NB4 (cell line): ENCODE measurements around the gene PRR5L.

Experiments used
- DNase-seq: peaks from one replicate; pipeline ENCODE4 v3.0.0; 2010; ENCODE audit warnings: low read depth
- H3K4me3 ChIP-seq: one replicate; pipeline ENCODE4 v1.5.1; 2011; ENCODE audit warnings: mild to moderate bottlenecking, low read depth, low read length, moderate library complexity
- CTCF ChIP-seq: IDR thresholded peaks from one replicate; pipeline ENCODE4 v1.5.1; 2012; ENCODE audit warnings: low read depth, low read length
- MAX ChIP-seq: IDR thresholded peaks from 2 replicates; pipeline ENCODE4 v1.6.1; 2011; ENCODE audit warnings: low read depth, low read length
- MYC ChIP-seq: IDR thresholded peaks from 2 replicates; pipeline ENCODE4 v1.6.1; 2011; ENCODE audit warnings: low read depth, low read length
- POLR2A ChIP-seq: IDR thresholded peaks from 2 replicates; pipeline ENCODE4 v1.6.1; 2011; ENCODE audit warnings: mild to moderate bottlenecking; ENCODE audit not compliant: insufficient read length; ENCODE audit errors: extremely low read depth

Gene PRR5L

GRCh38 chr11:36493332-36493731 lies 197.2 kb downstream of the PRR5L start:
- no peak for DNase-seq

DNA sequence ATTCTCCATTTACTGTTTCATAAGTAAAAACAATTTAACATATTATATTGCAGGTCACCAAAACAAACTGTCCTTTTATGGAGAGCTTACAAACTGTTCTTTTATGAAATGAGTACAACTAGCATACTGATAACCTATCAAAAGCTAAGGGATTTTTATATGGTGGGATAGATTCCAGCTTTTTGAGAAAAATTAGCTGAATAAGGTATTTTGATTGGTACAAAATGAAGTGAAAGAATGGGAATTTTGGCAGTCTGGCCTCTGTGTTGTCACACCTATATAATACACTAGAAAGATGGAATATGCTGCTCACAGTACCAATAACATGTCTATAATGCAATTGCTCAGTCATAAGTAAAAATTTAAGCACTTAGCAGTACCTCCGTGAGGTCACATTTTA lies 202.6 kb downstream of the PRR5L start:
- no peak for DNase-seq
- TF ChIP-seq MYC (no peak), CTCF (no peak), POLR2A (no peak), MAX (no peak)
- no peak overlapping the region for H3K4me3 ChIP-seq

More at GRCh38 chr11:36493332-36493731, 197.2 kb downstream of the PRR5L start:
- TF ChIP-seq MYC (no peak), POLR2A (no peak), CTCF (no peak), MAX (no peak)
- H3K4me3 ChIP-seq, result no peak overlapping the region

DNA sequence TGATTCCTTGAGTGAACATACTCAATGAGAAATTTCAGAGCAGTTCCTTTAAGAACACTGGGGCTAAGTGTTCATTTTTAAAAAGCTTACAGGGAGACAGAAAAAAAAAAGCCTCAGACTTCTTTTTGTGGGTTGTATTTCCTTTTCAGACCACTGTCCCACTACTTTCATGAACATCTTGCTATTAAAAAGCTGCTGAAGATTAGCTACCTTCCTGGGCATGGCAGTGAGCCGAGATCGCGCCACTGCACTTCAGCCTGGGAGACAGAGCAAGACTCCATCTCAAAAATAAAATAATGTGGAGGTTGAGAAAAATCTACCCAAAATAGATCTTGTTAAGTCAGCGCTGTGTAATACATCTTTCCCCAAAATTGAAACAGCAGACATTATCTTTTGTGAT lies 203.2 kb downstream of the PRR5L start:
- DNase-seq, result no peak
- TF ChIP-seq MAX, result no peak
- no peak for TF ChIP-seq CTCF
- TF ChIP-seq POLR2A, result no peak
- TF ChIP-seq MYC, result no peak
- no peak overlapping the region for H3K4me3 ChIP-seq

DNA sequence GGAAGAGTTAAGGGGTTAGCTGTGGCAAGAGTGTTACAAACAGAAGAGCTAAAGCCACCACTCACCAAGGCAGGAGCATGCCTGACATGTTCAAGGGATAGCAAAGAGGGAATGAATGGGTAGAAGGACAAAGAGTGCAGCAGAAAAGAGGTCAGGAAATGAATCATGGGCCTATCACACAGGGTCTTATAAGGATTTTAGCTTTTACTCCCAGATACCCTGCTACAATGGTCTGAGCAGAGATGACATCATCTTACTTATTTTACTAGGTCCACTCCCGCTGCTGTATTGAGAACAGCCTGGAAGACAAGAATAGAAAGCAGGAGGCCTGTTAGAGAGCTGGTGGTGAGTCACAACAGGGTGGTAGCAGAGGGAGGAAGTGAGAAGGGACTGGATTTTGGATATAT lies 204.2 kb downstream of the PRR5L start:
- TF ChIP-seq POLR2A (no peak), MAX (no peak), MYC (no peak), CTCF (no peak)
- peak; percentile 84 for DNase-seq
- H3K4me3 ChIP-seq, result no peak overlapping the region

DNA sequence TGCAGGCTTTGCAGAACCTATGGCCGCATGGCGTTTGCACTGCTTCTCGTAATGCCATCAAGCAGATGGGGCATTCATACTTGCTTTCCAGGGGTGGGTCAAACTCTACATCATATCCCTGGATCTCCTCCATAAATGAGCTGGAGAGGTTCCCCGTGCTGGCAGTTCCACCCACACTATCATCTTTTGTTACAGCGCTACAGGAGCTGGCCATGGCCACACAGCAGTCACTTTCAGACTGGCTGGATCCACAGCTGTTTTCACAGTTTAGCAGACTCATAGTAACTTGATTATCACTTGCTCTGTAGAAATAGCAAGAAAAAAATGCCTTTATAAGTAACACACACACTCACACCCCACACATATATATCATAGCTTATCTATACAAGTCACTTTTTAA lies 205.1 kb downstream of the PRR5L start:
- no peak for DNase-seq
- H3K4me3 ChIP-seq, result no peak overlapping the region
- no peak for TF ChIP-seq CTCF
- TF ChIP-seq MYC, result no peak
- no peak for TF ChIP-seq MAX
- TF ChIP-seq POLR2A, result no peak

DNA sequence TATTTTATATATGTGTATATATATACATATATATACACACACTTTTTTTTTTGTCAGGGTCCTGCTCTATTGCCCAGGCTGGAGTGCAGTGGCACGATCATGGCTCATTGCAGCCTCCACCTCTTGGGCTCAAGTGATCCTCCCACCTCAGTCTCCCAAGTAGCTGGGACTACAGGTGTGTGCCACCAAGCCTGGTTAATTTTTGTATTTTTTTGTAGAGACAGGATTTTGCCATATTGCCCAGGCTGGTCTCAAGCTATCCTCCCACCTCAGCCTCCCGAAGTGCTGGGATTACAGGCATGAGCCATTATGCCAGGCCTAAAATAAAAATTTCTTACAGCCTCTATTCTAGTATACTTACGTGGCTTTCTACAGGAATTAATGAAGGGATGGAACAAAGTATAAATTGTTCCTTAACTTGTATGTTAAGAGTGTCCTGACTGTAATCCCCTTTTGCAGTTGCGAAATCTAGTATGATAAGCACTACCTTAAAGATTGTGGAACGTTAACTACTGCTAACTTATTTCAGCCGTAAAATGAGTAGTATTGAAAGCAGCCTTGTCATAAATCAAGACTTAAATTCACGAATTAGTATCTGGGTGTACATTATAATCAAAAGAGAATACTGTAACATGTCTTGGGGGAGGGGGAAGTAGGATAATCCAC lies 211.9 kb downstream of the PRR5L start:
- TF ChIP-seq POLR2A (no peak), CTCF (no peak), MAX (no peak)
- no peak for DNase-seq
- peak overlapping the region; percentile 87 for H3K4me3 ChIP-seq
